K562 (cell line): Measurements from ENCODE around the gene CCDC137. TPM values are rescaled to one million over a fixed set of nuclear protein-coding genes. Genes with fewer than 3 reads are reported as not detected.

Experiments
- ATF4 ChIP-seq: fragments of 450-650 bp; formaldehyde crosslinking; IDR thresholded peaks from 2 replicates; pipeline ENCODE4 v1.4.0; 2022; ENCODE audit warnings: mild to moderate bottlenecking, moderate library complexity
- CCAR2 ChIP-seq: fragments of 200-400 bp; formaldehyde crosslinking; IDR thresholded peaks from 2 replicates; pipeline ENCODE4 v1.6.1; 2017; ENCODE audit warnings: mild to moderate bottlenecking, low read depth, low read length
- KDM5B ChIP-seq: fragments of 200-600 bp; sonication (generic); IDR thresholded peaks from 2 replicates; pipeline ENCODE4 v1.6.1; 2012; ENCODE audit warnings: low read depth, mild to moderate bottlenecking, moderate library complexity, low read length, control low read depth, inconsistent platforms; ENCODE audit not compliant: insufficient replicate concordance
- RBM22 ChIP-seq: fragments of 200-400 bp; formaldehyde crosslinking; IDR thresholded peaks from 2 replicates; pipeline ENCODE4 v1.6.1; 2018; ENCODE audit warnings: low read length, low read depth; ENCODE audit not compliant: poor library complexity, severe bottlenecking
- ZBTB7A ChIP-seq: IDR thresholded peaks from 2 replicates; pipeline ENCODE4 v1.6.1; 2011; ENCODE audit warnings: low read depth, mild to moderate bottlenecking, low read length, moderate library complexity, borderline replicate concordance; ENCODE audit not compliant: control insufficient read depth
- polyA plus RNA-seq, 8 experiments: library from polyadenylated mRNA; depleted of rRNA in 4 of 8; stranded (reverse) in 5 of 8; unstranded in 3 of 8; fragments of >200 nt; fragmentation: Nextera tagmentation in 2 of 8; fragmentation: Illumina TruSeq in 1 of 8; extraction: Ambion mirVana in 2 of 8; extraction: Trizol in 1 of 8; gene quantifications; 2 replicates each; pipeline versions ENCODE4 v1.2.1 to v1.2.3, GENCODE V29; 2011 to 2014; ENCODE audit warnings: inconsistent platforms in 1 of 8, missing spikeins in 1 of 8
- total RNA-seq, 7 experiments: library from RNA; depleted of rRNA in 6 of 7; stranded (reverse); fragments of >200 nt in 6 of 7; fragmentation: Illumina TruSeq in 2 of 7; extraction: Trizol in 2 of 7; gene quantifications; 2 replicates each; pipeline versions ENCODE4 v1.2.1 to v1.2.3, GENCODE V29; 2011 to 2021; ENCODE audit warnings: low replicate concordance in 1 of 7
- TF ChIP-seq, protein P1 (sequence below): sonication (generic); formaldehyde crosslinking; IDR thresholded peaks from 2 replicates; pipeline ENCODE4 v1.8.0; 2023; ENCODE audit warnings: mild to moderate bottlenecking, missing genetic modification reagents
- TF ChIP-seq, protein P2 (sequence below): fragments of 450-650 bp; formaldehyde crosslinking; IDR thresholded peaks from 2 replicates; pipeline ENCODE4 v1.4.0; 2020; ENCODE audit warnings: mild to moderate bottlenecking, moderate library complexity

The CCDC137 gene
- total and polyA plus RNA-seq, 9 of the 15 experiments (the other 6 are each of a cell fraction or from before 2014, with no cell fraction given): 2.3 to 68.1 (median 38.3) TPM

- no peak for TF ChIP-seq ATF4
- TF ChIP-seq, protein P1, sequence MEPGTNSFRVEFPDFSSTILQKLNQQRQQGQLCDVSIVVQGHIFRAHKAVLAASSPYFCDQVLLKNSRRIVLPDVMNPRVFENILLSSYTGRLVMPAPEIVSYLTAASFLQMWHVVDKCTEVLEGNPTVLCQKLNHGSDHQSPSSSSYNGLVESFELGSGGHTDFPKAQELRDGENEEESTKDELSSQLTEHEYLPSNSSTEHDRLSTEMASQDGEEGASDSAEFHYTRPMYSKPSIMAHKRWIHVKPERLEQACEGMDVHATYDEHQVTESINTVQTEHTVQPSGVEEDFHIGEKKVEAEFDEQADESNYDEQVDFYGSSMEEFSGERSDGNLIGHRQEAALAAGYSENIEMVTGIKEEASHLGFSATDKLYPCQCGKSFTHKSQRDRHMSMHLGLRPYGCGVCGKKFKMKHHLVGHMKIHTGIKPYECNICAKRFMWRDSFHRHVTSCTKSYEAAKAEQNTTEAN (CRISPR knock-in tag): no peak
- no peak for TF ChIP-seq CCAR2
- no peak for TF ChIP-seq ZBTB7A
- TF ChIP-seq RBM22: peak; percentile 51
- TF ChIP-seq, protein P2, sequence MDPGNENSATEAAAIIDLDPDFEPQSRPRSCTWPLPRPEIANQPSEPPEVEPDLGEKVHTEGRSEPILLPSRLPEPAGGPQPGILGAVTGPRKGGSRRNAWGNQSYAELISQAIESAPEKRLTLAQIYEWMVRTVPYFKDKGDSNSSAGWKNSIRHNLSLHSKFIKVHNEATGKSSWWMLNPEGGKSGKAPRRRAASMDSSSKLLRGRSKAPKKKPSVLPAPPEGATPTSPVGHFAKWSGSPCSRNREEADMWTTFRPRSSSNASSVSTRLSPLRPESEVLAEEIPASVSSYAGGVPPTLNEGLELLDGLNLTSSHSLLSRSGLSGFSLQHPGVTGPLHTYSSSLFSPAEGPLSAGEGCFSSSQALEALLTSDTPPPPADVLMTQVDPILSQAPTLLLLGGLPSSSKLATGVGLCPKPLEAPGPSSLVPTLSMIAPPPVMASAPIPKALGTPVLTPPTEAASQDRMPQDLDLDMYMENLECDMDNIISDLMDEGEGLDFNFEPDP (CRISPR knock-in tag): no peak
- peak; percentile 37 for TF ChIP-seq KDM5B
Observed at GRCh38 chr17:81708739-81709185, 42.2 kb downstream of the CCDC137 start (continued).
